ENCODE data around the gene LRIF1. TPM values are rescaled to one million over a fixed set of nuclear protein-coding genes. Genes with fewer than 3 reads are reported as not detected.
"Not testable (repeated sequence)": the region's sequence is repeated elsewhere in the genome, so short reads cannot be mapped to it uniquely, and the experiment has no call there.

Gene LRIF1
- total RNA-seq, 1 donor from 2014 or later, result 17.4 TPM

- intact Hi-C loops (cut with DNase I), result no loop called here
Measured at GRCh38 chr1:110957798-110958197, 5.9 kb downstream of the LRIF1 start.

GRCh38 chr1:110956586-110956985 lies 7.1 kb downstream of the LRIF1 start:
- DNase-seq (ENCODE audit: missing footprints) (no peak), ATAC-seq (no peak)
- intact Hi-C loops (cut with DNase I), result no loop called here

More at GRCh38 chr1:110957798-110958197, 5.9 kb downstream of the LRIF1 start:
- DNase-seq (ENCODE audit: missing footprints), result no peak
- ATAC-seq, result no peak

- ATAC-seq (no peak), DNase-seq (ENCODE audit: missing footprints) (no peak)
- intact Hi-C loops (cut with DNase I), result no loop called here
Measured at GRCh38 chr1:110953031-110953430, 10.7 kb downstream of the LRIF1 start.

- intact Hi-C loops (cut with DNase I), result no loop called here
- ATAC-seq (no peak), DNase-seq (ENCODE audit: missing footprints) (no peak)
Measured at GRCh38 chr1:110952031-110952430, 11.7 kb downstream of the LRIF1 start.

- no peak for ATAC-seq
- intact Hi-C loops (cut with DNase I), result no loop called here
- no peak for DNase-seq (ENCODE audit: missing footprints)
Measured at GRCh38 chr1:110951161-110951560, 12.6 kb downstream of the LRIF1 start.

- intact Hi-C loops (cut with DNase I), result no loop called here
- ATAC-seq, result no peak
- DNase-seq (ENCODE audit: missing footprints), result no peak
Measured at GRCh38 chr1:110948038-110948810, 15.5 kb downstream of the LRIF1 start.

- intact Hi-C loops (cut with DNase I), result no loop called here
- DNase-seq (ENCODE audit: missing footprints) (no peak), ATAC-seq (no peak)
Measured at GRCh38 chr1:110945626-110946025, 18.1 kb downstream of the LRIF1 start.

- no peak for DNase-seq (ENCODE audit: missing footprints)
- intact Hi-C loops (cut with DNase I), result no loop called here
- ATAC-seq, result no peak
Measured at GRCh38 chr1:110944806-110945205, 18.9 kb downstream of the LRIF1 start.

GRCh38 chr1:110936567-110936966 lies 27.2 kb downstream of the LRIF1 start:
- DNase-seq (ENCODE audit: missing footprints) (no peak), ATAC-seq (no peak)
- intact Hi-C loops (cut with DNase I), result no loop called here

GRCh38 chr1:110931097-110931496 lies 32.6 kb downstream of the LRIF1 start:
- intact Hi-C loops (cut with DNase I); DNase-seq (ENCODE audit: missing footprints); ATAC-seq: not testable (repeated sequence)

GRCh38 chr1:110928904-110929303 lies 34.8 kb downstream of the LRIF1 start:
- intact Hi-C loops (cut with DNase I), result no loop called here
- DNase-seq (ENCODE audit: missing footprints), result no peak
- ATAC-seq, result no peak

- intact Hi-C loops (cut with DNase I), result no loop called here
- no peak for DNase-seq (ENCODE audit: missing footprints)
- ATAC-seq, result no peak
Measured at GRCh38 chr1:110928191-110928590, 35.5 kb downstream of the LRIF1 start.

GRCh38 chr1:110927484-110928075 lies 36.1 kb downstream of the LRIF1 start:
- intact Hi-C loops (cut with DNase I), result no loop called here
- ATAC-seq (no peak), DNase-seq (ENCODE audit: missing footprints) (no peak)

GRCh38 chr1:110921953-110922352 lies 41.8 kb downstream of the LRIF1 start:
- DNase-seq (ENCODE audit: missing footprints) (no peak), ATAC-seq (no peak)
- intact Hi-C loops (cut with DNase I), result no loop called here

- ATAC-seq (no peak), DNase-seq (ENCODE audit: missing footprints) (no peak)
- intact Hi-C loops (cut with DNase I), result no loop called here
Measured at GRCh38 chr1:110918016-110918415, 45.7 kb downstream of the LRIF1 start.

- ATAC-seq, result no peak
- no peak for DNase-seq (ENCODE audit: missing footprints)
- intact Hi-C loops (cut with DNase I), result no loop called here
Measured at GRCh38 chr1:110916669-110917306, 46.9 kb downstream of the LRIF1 start.

- intact Hi-C loops (cut with DNase I), result no loop called here
- ATAC-seq (no peak), DNase-seq (ENCODE audit: missing footprints) (no peak)
Measured at GRCh38 chr1:110916274-110916668, 47.5 kb downstream of the LRIF1 start.

GRCh38 chr1:110915804-110916203 lies 47.9 kb downstream of the LRIF1 start:
- DNase-seq (ENCODE audit: missing footprints) (no peak), ATAC-seq (no peak)
- intact Hi-C loops (cut with DNase I), result no loop called here

GRCh38 chr1:110914676-110915075 lies 49.0 kb downstream of the LRIF1 start:
- intact Hi-C loops (cut with DNase I), result no loop called here

GRCh38 chr1:110912784-110913183 lies 50.9 kb downstream of the LRIF1 start:
- DNase-seq (ENCODE audit: missing footprints), result no peak
- intact Hi-C loops (cut with DNase I), result no loop called here
- no peak for ATAC-seq

More at GRCh38 chr1:110914676-110915075, 49.0 kb downstream of the LRIF1 start:
- no peak for ATAC-seq
- DNase-seq (ENCODE audit: missing footprints), result no peak
